ENCODE data around the gene CYP2A6.
"Not testable (repeated sequence)": the region's sequence is repeated elsewhere in the genome, so short reads cannot be mapped to it uniquely, and the experiment has no call there.

The CYP2A6 gene, protein sequence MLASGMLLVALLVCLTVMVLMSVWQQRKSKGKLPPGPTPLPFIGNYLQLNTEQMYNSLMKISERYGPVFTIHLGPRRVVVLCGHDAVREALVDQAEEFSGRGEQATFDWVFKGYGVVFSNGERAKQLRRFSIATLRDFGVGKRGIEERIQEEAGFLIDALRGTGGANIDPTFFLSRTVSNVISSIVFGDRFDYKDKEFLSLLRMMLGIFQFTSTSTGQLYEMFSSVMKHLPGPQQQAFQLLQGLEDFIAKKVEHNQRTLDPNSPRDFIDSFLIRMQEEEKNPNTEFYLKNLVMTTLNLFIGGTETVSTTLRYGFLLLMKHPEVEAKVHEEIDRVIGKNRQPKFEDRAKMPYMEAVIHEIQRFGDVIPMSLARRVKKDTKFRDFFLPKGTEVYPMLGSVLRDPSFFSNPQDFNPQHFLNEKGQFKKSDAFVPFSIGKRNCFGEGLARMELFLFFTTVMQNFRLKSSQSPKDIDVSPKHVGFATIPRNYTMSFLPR

DNA sequence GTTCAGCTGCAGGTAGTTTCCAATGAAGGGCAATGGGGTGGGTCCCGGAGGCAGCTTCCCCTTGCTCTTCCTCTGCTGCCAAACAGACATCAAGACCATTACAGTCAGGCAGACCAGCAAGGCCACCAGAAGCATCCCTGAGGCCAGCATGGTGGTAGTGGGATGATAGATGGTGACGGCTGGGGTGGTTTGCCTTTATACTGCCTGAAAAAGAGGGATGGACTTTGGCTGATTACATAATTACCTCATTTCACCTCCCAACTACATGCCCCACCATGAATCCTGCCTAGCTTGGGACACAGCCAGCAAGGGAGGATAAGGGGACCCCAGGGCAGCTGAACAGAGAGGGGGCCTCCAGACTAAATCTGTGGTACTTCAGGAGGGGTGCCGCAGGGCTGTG, at the start of gene CYP2A6:
Gene CYP2A6, minus strand, starts transcription at position 171 of the 400 bp plus-strand sequence. Its CDS starts 21 bp downstream, at position 150.
- DNase-seq: not testable (repeated sequence)

DNA sequence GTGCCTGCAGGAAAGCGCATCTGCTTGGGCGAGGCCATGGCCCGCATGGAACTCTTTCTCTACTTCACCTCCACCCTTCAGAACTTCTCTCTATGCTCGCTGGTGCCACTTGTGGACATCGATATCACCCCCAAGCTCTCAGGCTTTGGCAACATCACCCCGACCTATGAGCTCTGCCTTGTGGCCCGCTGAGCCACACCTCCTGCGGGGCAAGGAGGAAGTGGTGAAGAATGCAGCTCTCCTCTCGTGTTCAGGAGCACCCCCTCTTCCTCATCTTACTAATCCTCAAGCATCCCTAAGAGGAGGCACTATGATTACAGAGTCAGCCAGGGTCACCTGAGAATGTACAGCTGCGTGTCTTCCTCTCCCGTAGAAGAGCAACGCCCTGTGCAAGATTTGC, 49.7 kb upstream of the CYP2A6 start:
- DNase-seq: peak; percentile 39

DNA sequence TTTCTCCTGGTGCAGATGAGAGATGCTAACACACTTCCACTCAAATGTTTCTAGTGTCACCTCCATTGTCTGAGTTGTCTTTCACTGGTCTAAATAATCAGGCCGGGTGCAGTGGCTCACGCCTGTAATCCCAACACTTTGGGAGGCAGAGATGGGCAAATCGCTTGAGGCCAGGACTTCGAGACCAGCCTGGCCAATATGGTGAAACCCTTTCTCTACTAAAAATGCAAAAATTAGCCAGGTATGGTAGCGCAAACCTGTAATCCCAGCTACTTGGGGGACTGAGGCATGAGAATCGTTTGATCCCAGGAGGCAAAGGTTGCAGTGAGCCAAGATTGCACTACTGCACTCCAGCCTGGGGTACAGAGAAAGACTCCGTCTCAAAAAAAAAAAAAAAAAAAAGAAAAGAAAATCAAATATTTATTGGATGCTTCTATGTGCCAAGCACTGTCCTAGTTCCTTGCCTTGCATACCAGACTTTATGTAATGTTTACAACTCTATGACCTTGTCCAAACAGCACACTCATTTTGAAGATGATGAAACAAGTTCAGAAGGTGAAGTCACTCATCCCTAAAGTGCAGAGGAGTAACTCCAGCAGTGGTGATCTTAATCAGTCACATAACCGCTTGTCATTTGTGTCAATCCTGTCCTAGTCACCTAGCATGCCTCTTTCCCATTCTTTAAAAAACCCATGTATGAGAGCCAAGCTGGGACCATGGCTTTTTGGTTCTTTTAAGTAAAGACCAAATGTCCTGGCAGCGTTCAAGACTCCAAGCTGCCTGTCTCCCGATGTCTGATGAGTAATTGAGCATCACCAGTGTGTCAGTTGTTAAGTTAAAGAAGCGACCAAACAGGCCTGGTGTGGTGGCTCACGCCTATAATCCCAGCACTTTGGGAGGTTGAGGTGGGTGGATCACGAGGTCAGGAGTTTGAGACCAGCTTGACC, 46.9 kb upstream of the CYP2A6 start:
- not testable (repeated sequence) for DNase-seq

DNA sequence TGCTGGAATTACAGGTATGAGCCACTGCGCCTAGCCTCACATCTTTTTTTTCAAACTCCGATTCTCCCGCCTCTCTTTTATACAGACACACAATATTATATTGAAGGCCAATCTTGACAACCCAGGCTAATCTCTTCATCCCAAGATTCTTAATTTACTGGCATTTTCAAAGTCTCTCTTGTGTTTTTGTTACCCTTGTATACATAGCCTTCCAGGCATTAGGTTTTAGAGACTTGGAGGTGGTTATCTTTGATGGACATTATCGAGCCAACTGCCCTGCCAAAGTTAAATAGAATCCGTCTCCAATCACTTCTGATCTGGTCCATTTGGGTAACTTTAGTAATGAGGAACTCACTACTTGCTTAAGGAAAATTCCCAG, 46.2 kb upstream of the CYP2A6 start:
- DNase-seq: no peak

DNA sequence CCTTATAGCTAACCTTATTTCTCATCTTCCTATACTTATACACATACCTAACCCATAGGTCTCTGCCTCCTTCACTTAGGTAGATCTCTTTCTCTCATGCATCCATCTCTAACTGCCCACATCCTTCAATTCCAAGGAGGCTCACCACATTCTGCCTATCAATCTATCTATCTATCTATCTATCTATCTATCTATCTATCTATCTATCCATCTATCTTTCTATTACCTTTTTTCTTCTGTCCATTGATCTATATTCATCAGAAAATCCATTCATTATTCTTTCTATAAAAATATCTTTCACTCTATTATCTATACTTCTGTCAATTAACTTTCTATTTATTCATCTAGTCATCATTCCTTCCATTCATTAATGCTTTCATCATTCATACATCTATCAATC, 42.9 kb upstream of the CYP2A6 start:
- DNase-seq: no peak

DNA sequence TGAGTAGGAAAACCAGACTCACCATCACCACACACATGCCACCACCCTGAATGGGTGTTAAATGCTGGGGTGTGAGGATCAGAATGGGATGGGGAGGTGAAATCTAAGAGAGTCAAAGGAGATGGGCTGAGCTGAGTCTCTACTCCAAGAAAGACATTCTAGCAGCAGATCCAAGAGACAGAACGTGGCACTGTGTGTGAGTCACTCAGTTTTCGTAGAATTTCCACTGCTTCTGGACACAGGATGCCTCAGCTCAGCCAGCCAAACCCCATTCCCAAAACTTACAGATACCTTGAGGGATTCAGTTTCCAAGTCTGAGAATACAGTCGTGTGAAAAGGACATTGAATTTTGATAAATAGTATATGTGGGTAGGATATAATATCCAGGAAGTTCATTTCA, 39.1 kb upstream of the CYP2A6 start:
- DNase-seq: no peak

DNA sequence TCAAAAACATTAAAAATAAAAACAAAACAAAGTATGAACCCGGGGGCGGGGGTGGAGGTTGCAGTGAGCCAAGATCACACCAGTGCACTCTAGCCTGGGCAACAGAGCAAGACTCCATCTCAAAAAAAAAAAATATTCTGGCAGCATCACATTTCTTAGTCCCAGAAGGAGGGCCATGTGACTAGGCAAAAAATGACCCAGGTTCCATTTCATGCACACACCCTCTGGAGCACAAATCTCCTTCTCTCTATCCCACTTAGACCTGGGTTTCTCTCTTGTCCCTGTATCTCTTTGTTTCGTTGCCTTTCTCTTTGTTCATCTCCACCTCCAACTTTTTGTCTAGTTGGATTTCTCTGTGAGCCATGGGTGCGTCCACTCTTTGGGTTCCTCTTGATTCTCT, 37.9 kb upstream of the CYP2A6 start:
- DNase-seq: no peak

DNA sequence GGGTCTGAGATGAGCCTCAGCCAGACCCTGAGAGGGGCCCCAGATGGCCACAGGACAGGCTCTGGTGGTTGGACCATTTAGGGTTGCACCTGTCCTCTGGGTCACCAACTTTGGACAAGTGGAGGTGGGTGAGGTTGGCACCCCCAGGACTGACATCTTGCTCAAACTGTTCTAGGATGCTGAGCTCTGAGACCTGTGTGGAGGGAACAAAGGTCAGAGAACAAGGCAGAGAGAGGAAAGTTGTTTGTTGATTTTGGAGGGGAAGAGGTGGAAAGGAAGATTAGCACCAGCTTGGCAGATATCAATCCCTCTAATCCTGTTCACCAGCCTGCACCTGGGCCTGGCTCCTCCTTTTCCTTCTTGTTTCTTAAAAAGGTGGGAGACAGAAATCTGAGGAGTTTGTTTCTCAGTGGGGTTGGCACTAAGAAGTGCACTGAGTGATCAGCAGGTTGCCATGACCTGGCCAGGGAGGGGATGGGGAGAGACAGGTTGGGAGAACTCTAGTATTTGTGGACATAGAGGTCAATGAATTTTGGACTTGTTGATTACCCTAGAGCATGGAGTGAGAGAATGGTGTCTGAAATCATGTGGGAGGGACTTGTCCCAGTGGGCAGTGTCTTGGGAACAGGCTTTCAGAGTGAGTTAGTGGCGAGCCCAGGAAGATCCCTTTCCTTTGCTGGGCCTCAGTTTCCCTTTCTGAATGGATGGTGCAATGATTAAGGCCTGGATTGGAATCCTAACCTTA, 34.1 kb upstream of the CYP2A6 start:
- not testable (repeated sequence) for DNase-seq

DNA sequence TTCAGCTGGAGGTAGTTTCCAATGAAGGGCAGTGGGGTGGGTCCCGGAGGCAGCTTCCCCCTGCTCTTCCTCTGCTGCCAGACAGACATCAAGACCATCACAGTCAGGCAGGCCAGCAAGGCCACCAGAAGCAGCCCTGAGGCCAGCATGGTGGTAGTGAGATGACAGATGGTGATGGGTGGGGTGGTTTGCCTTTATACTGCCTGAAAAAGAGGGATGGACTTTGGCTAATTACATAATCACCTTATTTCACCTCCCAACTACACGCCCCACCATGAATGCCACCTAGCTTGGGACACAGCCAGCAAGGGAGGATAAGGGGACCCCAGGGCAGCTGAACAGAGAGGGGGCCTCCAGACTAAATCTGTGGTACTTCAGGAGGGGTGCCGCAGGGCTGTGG, 31.8 kb upstream of the CYP2A6 start, which contains the start of gene CYP2A7:
Gene CYP2A7, minus strand, starts transcription at position 170 of the 400 bp plus-strand sequence. Its CDS starts 21 bp downstream, at position 149.
- not testable (repeated sequence) for DNase-seq

DNA sequence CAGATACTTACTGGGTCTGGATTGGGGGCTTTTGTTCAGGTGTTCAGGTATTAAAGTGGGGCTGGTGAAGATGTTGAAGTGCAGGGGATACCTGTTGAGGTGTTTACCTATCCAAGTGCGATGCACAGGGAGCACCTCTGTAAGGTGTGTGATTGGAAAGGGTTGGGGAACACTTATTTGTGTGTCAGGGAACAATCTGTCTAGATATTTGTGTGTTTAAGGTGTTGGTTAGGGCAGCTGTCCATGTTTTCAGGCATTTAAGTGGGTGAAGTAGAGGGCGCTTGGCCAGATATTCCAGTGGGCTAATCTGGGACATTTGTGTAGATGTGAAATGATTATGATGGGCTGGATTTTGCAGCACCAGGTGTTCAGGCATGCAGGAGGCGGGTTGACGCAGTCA, 29.1 kb upstream of the CYP2A6 start:
- DNase-seq: not testable (repeated sequence)

DNA sequence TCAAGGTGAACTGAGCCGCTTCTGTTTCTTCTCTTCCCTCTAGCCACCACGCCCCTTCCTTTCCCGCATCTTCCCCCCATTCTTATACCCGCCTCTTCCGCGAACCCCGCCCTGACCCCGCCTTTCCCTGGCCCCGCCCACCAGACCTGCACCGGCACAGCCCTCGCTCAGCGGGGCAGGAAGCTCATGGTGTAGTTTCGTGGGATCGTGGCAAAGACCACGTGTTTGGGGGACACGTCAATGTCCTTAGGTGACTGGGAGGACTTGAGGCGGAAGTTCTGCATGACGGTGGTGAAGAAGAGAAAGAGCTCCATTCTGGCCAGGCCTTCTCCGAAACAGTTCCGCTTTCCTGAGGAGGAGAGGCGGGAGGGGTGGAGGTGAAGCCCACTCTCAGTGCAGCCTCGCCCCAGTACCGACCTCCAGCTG, 25.3 kb upstream of the CYP2A6 start:
- peak; percentile 40 for DNase-seq

DNA sequence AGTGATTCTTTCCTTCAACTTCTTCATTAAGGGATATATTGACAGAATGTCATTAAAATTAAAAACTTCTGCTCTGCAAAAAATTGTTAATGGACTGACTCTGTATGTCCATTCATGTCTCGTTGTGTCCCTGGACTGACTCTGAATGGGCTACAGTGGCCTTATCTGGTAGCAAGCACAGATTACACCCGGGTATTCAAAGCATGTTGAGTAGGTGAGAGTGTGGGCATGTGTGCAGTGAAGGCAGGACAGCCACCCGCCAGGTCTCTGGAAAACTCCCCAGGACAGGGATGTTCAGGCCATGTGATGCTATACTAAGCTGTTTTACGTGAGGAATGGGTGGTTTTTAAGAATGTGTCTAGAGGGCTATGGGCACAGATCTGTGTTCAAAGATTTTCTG, 24.6 kb upstream of the CYP2A6 start:
- DNase-seq: not testable (repeated sequence)

DNA sequence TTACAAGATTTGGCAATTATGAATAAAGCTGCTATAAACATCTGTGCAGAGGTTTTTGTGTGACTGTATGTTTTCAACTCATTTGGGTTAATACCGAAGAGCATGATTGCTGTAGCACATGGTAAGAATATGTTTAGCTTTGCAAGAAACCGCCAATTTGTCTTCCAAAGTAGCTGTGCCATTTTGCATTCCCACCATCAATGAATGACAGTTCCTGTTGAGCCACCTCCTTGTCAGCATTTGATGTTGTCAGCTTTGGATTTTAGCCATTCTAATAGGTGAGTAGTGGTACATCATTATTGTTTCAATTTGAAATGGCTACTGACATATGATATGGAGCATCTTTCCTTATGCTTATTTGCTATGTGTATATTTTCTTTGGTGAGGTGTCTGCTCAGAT, 23.6 kb upstream of the CYP2A6 start:
- not testable (repeated sequence) for DNase-seq

DNA sequence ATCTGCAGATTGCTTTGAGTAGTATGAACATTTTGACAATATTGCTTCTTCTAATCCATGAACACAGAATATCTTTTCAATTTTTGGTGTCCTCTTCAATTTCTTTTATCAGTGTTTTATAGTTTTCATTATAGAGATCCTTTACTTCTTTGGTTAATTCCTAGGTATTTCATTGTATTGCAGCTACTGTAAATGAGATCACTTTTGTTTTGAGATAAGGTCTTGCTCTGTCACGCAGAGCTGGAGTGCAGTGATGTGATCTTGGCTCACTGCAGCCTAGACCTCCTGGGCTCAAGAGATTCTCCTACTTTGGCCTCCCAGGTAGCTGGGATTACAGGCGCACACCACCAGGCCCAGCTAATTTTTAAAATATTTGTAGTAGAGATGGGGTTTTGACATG, 22.0 kb upstream of the CYP2A6 start:
- DNase-seq: no peak

DNA sequence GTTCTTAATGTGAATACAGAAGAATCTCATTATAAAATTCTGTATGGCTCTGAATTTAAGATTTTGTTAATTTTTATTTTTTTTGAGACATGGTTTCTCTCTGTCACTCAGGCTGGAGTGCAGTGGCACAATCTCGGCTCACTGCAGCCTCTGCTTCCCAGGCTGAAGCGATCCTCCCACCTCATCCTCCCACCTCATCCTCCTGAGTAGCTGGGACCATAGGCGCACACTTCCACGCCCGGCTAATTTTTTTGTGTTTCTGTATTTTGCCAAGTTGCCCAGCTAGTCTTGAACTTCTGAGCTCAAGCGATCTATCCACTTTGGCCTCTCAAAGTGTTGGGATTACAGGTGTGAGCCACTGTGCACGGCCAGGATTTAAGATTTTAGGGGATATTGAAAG, 17.5 kb upstream of the CYP2A6 start:
- DNase-seq: no peak

DNA sequence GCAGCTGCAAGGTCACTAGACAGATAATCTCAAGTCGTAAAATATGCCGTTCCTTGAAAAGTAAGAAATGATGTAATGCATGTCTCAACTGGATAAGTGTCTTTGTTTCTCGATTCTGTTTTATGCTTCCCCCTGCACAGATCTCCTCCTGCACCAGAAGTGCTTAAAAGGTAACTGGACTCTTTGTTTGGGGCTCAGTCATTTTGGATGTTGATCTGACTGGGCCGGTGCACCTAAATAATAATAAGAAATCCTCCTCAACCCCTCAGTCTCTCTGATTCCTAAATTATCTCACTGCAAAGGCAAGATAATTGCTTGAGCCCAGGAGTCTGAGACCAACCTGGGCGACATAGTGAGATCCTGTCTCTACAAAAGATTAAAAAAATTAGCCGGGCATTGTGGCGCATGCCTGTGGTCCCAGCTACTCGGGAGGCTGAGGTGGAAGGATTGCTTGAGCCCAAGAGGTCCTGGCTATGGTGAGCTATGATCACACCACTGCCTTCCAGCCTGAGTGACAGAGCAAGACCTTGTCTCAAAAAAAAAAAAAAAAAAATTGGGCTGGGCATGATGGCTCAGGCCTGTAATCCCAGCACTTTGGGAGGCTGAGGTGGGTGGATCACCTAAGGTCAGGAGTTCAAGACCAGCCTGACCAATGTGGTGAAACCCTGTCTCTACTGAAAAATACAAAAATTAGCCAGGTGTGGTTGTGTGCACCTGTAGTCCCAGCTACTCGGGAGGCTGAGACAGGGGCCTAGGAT, 14.7 kb upstream of the CYP2A6 start:
- not testable (repeated sequence) for DNase-seq

DNA sequence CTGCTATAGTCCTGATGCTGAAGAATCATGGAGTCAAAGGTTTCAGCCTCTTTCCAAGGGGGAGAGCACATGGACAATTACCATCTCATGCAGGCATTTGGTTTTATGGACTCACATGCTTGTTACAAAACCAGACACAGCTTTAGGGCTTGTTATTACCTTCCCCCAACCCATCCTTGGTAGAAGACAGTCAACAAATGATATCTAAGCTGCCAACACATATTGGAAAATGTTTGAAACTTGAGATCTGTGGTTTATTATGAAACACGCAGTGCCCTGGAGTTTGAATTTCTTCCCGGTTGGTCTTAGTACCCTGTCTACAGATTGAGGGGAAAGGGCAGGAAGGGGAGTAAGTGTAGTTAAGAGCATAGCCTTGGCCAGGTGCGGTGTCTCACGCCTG, 12.5 kb upstream of the CYP2A6 start:
- no peak for DNase-seq

DNA sequence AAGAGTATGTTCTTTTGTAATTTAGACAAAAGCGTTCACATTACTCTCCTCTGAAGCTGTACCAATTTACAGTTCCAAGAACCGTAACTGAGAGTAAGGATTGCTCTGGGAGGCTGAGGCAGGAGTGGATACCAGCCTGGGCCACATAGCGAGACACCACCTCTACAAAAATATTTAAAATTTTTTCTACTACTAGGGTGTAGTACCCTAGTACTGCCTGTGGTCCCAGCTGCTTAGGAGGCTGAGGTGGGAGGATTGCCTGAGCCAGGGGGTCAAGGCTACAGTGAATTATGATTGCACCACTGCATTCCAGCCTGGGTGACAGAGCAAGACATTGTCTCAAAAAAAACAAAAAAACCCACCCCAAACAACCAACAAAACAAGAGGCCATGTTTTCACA, 12.1 kb upstream of the CYP2A6 start:
- no peak for DNase-seq

DNA sequence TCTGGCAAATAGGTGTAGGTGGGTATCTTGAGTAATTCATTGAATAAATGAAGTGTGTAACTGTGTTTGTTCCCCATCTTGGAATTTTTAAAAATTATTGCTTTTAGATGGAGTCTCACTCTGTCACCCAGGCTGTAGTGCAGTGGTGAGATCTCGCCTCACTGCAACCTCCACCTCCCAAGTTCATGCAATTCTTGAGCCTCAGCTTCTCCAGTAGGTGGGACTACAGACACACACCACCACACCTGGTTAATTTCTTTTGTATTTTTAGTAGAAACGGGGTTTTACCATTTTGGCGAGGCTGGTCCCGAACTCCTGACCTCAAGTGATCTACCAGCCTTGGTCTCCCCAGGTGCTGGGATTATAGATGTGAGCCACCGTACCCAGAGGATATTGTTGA, 7.9 kb upstream of the CYP2A6 start:
- DNase-seq: no peak

DNA sequence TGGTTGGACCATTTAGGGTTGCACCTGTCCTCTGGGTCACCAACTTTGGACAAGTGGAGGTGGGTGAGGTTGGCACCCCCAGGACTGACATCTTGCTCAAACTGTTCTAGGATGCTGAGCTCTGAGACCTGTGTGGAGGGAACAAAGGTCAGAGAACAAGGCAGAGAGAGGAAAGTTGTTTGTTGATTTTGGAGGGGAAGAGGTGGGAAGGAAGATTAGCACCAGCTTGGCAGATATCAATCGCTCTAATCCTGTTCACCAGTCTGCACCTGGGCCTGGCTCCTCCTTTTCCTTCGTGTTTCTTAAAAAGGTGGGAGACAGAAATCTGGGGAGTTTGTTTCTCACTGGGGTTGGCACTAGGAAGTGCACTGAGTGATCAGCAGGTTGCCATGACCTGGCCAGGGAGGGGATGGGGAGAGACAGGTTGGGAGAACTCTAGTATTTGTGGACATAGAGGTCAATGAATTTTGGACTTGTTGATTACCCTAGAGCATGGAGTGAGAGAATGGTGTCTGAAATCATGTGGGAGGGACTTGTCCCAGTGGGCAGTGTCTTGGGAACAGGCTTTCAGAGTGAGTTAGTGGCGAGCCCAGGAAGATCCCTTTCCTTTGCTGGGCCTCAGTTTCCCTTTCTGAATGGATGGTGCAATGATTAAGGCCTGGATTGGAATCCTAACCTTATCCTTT, 2.4 kb upstream of the CYP2A6 start:
- DNase-seq: not testable (repeated sequence)

DNA sequence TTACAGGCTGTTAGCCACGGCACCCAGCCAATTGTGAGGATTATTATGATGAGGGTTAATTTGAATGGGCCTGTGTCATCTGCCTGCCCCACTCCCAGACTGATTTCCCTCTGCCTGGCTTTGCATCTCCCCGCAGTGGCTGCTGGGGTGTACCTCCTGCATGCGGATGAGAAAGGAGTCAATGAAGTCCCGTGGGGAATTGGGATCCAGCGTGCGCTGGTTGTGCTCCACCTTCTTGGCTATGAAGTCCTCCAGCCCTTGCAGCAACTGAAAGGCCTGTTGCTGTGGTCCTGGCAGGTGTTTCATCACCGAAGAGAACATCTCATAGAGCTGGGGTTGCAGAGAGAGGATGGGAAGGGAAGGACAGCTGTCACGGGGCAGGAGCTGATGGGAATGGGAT, 3.5 kb downstream of the CYP2A6 start:
- DNase-seq: not testable (repeated sequence)
